ENCODE data around the gene TAF1C. TPM values are rescaled to one million over a fixed set of nuclear protein-coding genes. Genes with fewer than 3 reads are reported as not detected.

TAF1C gene
- polyA plus RNA-seq, 1 of the 3 experiments (the other 2 are of a cell fraction) = 49.3 TPM

- no peaks in the 10 kb centered on the region for H3K9me3 ChIP-seq
- TF ChIP-seq USF2 (IDR thresholded peaks at IDR 0.05; ENCODE audit: borderline replicate concordance, low read depth, low read length) (peak; percentile 85), POLR2AphosphoS5 (IDR thresholded peaks at IDR 0.05; ENCODE audit: low read depth, low read length) (peak; percentile 47; the same call in 1 of the 2 replicates), SIN3A (IDR thresholded peaks at IDR 0.05; ENCODE audit: borderline replicate concordance, low read depth, low read length) (peak; percentile 30; the same call in 1 of the 2 replicates), NRF1 (IDR thresholded peaks at IDR 0.05; ENCODE audit: low read depth, low read length) (peak; percentile 87), TAF1 (IDR thresholded peaks at IDR 0.05; ENCODE audit: borderline replicate concordance, low read depth, low read length) (no peak), MXI1 (IDR thresholded peaks at IDR 0.05; ENCODE audit: low read depth, low read length) (peak; percentile 87), GATA2 (CRISPR knock-in tag; IDR thresholded peaks at IDR 0.05) (no peak)
- TF ChIP-seq, protein P1, sequence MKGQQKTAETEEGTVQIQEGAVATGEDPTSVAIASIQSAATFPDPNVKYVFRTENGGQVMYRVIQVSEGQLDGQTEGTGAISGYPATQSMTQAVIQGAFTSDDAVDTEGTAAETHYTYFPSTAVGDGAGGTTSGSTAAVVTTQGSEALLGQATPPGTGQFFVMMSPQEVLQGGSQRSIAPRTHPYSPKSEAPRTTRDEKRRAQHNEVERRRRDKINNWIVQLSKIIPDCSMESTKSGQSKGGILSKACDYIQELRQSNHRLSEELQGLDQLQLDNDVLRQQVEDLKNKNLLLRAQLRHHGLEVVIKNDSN (IDR thresholded peaks at IDR 0.05; ENCODE audit: borderline replicate concordance, low read depth) = peak; percentile 91
- TF ChIP-seq, protein P2, sequence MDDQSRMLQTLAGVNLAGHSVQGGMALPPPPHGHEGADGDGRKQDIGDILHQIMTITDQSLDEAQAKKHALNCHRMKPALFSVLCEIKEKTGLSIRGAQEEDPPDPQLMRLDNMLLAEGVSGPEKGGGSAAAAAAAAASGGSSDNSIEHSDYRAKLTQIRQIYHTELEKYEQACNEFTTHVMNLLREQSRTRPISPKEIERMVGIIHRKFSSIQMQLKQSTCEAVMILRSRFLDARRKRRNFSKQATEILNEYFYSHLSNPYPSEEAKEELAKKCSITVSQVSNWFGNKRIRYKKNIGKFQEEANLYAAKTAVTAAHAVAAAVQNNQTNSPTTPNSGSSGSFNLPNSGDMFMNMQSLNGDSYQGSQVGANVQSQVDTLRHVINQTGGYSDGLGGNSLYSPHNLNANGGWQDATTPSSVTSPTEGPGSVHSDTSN (IDR thresholded peaks at IDR 0.05) = no peak
- WGBS (ENCODE audit: low lambda C conversion rate) = 3% methylated on average over 36 of the region's 89 CpGs
- H4K20me1 ChIP-seq (ENCODE audit: insufficient read depth) = peaks cover 4% of the 10 kb centered on the region; the same call in 1 of the 2 replicates
- peaks cover 0 to 5% of the 10 kb centered on the region in 2 experiments; a peak in 1 of 4 replicates for H3K4me1 ChIP-seq (ENCODE audit: control insufficient read depth in 1 of 2, insufficient read depth in 2 of 2, low read depth in 1 of 2, low read length in 1 of 2)
- H3F3A ChIP-seq (replicated peaks; ENCODE audit: insufficient read depth) = no peaks in the 10 kb centered on the region
- H3K79me2 ChIP-seq (ENCODE audit: insufficient read depth) = peaks cover 43% of the 10 kb centered on the region
- H3K36me3 ChIP-seq (replicated peaks in 1 of 2; ENCODE audit: control insufficient read depth in 1 of 2, insufficient read depth in 2 of 2, low read length in 1 of 2) = no peaks in the 10 kb centered on the region
- no peaks in the 10 kb centered on the region for H3K9me2 ChIP-seq
- peak within 1 kb of the TSS; percentile 96 for H3K4me2 ChIP-seq
- CTCF ChIA-PET = interaction anchor here (0.6 to 2.2 kb wide), 7 partner anchors 13 to 188 kb away, joined by 3 to 8 read pairs (median 5); partner anchors contain the start of gene TAF1C
- peak within 1 kb of the TSS; percentile 93 for H2AFZ ChIP-seq (ENCODE audit: low read depth)
- H3K27me3 ChIP-seq (ENCODE audit: insufficient read depth) = peaks cover 8% of the 10 kb centered on the region; the same call in 1 of the 2 replicates
- POLR2A ChIA-PET = interaction anchor here (1.5 kb wide), 1 partner anchor 28 kb away, joined by 9 read pairs; the partner anchor contains the start of gene MBTPS1
- H3K27ac ChIP-seq (ENCODE audit: low read depth in 2 of 2, low read length in 1 of 2) = peak within 1 kb of the TSS; percentile 42 to 54; a peak in 3 of 4 replicates
- peak; percentile 100 for DNase-seq
- H3K9ac ChIP-seq = peak within 1 kb of the TSS; percentile 68
- peak within 1 kb of the TSS; percentile 70 to 76 for H3K4me3 ChIP-seq (ENCODE audit: low read depth in 2 of 2, low read length in 1 of 2)
These were observed 41.8 kb downstream of the TAF1C start, which contains the start of the genes DNAAF1 and HSDL1 for GRCh38 chr16:84144859-84145639. TSS of gene DNAAF1 (plus strand) at chr16:84145308. CDS start at chr16:84145441, 133 bp downstream. TSS of gene HSDL1 (minus strand) at chr16:84145177. CDS start at chr16:84131321, 13,856 bp downstream.
